ENCODE measurements around the gene CA5A.
"Not testable (repeated sequence)": the region's sequence is repeated elsewhere in the genome, so short reads cannot be mapped to it uniquely, and the experiment has no call there.

Gene CA5A

DNA sequence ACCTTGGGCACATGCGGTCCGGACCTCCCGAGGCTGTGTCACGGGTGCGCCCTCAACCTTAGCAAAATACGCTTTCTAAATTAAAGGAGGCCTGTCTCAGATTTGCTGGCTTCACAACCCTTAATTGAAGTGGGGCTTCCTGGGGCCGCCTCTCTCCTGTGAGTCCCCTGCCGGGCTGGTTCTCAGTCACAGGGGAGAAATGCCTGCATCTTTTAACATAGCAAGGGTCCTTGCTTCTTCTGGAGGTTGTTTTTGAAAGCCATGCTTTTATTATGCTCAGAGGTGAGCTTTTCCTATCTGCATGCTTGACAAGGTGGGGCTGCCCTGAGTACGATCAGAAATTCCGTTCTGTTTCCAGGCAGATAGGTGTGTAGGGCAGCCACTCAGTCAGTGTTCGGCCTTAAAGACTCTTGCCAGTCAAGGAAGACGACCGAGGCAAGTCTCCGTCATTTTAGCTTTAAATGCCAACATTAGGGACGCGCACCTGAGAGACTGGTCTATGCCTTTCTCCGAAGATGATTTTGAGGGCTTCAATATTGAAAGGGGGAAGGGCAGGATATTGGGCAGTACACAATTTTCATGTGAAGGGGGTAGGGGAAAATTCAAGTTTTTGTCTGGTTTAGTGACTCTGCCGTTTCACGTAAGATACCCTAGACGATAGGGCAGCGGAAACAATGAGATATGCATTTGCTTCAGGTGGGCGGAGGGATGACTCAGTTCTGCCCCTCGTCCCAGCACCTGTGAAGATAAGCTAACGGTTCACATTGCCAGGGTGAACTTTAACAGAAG lies 61.5 kb downstream of the CA5A start:
- no peak for DNase-seq (ENCODE audit: low read depth)
- TF ChIP-seq, protein P1, sequence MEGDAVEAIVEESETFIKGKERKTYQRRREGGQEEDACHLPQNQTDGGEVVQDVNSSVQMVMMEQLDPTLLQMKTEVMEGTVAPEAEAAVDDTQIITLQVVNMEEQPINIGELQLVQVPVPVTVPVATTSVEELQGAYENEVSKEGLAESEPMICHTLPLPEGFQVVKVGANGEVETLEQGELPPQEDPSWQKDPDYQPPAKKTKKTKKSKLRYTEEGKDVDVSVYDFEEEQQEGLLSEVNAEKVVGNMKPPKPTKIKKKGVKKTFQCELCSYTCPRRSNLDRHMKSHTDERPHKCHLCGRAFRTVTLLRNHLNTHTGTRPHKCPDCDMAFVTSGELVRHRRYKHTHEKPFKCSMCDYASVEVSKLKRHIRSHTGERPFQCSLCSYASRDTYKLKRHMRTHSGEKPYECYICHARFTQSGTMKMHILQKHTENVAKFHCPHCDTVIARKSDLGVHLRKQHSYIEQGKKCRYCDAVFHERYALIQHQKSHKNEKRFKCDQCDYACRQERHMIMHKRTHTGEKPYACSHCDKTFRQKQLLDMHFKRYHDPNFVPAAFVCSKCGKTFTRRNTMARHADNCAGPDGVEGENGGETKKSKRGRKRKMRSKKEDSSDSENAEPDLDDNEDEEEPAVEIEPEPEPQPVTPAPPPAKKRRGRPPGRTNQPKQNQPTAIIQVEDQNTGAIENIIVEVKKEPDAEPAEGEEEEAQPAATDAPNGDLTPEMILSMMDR (conservative IDR thresholded peaks at IDR 0.05; ENCODE audit: low read depth, low read length): no peak
- H3K4me3 ChIP-seq (ENCODE audit: low read length): no peak overlapping the region

DNA sequence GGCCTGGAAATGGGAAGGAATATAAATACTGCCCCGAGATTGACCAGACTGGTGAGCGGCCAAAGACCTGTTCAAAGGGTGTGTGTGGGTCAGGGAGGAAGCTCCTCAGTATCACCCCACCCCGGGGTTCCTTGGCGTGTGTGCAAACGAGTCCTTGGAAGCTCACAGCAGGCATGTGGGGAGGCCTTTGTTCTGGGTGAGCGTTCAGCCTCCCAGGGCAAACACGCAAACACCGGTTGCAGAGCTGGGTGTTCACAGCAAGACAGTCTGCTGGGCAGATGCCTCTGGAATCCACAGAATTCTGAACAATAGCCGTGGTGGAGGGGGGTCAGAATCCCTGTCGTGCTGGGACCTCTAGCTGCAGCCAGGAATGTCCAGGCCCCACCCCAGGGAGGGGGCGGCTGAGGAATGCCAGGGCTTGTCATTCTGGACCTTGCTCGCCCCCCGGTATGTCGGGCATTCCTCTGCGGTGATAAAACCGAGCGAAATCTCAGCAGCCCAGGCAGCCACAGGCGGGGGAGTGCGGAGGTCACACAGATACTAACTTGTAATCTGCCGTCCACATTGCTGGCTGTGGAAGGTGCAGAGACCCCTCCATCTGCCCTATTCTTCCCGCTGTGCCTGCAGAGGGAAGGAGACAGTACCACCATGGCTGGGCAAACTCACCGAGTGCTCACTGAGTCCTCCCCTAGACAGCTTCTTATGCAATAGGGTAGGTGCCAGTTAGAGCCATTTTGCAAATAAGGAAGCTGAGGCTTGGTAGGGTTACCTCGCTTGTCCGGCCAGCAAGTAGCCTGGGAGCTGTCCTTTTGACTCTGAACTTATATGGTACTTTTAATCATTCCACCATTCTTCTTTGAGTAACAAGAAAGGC lies 65.7 kb downstream of the CA5A start:
- not testable (repeated sequence) for DNase-seq (ENCODE audit: low read depth); H3K4me3 ChIP-seq (ENCODE audit: low read length)

DNA sequence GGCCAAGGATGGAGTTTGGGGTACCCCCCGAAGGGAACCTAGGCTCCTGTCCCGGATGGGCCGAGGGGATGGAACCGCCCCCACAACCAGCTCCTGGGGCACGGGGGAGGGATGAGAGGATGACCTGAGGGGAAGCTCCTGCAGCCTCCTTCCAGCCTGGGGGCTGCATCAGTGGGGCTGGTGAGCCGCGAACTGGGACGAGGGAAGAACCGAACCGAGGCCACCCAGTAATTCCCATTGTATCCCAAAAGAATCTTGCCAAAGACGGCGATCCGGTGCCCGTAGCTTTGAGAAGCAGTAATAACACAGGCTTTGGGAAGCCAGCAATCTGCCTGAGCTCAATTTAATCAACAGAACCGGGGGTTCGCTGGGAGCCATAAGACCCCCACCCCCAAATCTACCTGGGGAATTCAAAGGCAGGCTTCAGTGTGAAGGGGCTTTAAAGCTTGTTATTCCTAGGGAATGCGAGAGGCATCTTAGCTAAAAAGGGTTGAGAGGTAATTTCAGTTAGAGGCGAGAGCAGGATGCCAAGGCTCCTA lies 66.4 kb downstream of the CA5A start:
- H3K4me3 ChIP-seq (ENCODE audit: low read length); DNase-seq (ENCODE audit: low read depth): not testable (repeated sequence)

DNA sequence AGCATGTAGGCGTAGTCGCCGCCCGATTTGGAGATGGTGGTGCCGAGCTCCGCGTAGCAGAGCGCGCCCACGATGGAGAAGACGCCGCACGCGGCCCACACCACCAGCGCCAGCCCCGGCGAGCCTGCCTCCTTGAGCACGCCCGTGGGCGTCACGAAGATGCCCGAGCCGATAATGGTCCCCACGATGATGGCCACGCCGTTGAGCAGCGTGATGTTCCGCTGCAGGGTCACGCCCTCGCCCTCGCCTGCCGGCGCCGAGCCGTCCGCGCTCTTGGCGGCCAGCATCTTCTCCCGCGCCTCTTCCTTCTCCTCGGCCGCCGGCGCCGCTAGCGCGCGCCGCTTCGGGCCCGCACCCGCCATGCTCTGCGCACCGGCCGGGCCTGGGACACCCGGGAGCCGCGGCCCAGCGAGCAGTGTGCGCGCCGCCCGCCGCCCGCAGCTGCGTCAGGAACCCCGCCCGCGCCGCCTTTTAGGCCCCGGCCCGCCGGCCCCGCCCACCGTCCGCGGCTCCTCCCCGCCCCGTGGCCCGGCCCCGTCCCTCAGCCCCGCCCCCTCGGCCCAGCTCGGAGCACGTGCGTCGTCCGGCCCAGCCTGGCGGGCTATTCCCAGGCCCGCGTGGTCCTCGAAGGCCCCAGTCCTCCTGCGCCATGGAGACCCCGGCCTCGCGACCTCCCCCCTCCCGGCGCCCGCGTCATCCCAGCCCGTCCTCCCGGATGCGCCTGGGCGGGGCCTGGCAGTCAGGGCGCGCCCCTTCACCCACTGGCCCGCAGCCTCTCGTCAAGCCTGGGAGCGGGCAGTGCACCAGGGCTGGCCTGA lies 67.1 kb downstream of the CA5A start, which contains the start of gene SLC7A5:
Gene SLC7A5, minus strand, starts transcription at position 447 of the 818 bp plus-strand sequence. Its CDS starts 85 bp downstream, at position 362.
- not testable (repeated sequence) for DNase-seq (ENCODE audit: low read depth)
- H3K4me3 ChIP-seq (ENCODE audit: low read length): peak within 1 kb of the TSS; percentile 70

DNA sequence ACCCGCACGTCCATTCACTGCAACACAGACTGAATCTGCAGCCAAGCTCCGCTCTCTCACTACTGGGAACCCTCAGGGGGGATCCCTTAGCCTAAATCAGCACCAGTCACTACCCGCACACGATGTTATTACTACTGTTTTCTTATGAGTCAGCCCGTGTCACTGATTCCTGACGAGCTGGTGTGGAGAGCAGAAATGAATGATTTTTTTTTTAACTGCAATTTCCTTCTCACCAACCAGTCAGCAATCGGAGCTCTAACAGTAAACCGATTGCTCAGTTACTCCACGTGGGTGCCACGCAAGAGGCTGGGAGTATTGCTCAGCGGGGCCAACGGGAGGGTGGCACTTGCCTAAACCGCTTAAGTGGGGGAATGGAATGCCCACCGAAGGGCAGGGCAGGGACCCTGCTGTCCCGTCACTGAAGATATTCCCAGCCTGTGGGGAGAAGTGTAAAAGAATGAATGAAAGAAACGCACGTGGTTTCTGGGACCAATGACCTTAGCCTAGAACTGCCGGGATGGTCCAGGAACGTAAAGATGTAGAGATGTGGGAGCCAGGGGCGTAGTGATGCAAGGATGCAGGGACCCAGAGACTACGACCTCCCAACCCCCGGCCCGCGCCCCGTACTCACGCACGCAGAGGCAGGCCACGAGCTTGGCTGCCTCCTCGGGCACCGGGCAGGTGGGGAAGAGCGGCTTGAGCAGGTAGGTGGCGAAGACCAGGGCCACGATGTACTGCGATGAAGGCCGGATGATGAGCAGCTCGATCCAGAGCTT lies 67.9 kb downstream of the CA5A start:
- peak overlapping the region; percentile 70 for H3K4me3 ChIP-seq (ENCODE audit: low read length)
- DNase-seq (ENCODE audit: low read depth): peak; percentile 79

DNA sequence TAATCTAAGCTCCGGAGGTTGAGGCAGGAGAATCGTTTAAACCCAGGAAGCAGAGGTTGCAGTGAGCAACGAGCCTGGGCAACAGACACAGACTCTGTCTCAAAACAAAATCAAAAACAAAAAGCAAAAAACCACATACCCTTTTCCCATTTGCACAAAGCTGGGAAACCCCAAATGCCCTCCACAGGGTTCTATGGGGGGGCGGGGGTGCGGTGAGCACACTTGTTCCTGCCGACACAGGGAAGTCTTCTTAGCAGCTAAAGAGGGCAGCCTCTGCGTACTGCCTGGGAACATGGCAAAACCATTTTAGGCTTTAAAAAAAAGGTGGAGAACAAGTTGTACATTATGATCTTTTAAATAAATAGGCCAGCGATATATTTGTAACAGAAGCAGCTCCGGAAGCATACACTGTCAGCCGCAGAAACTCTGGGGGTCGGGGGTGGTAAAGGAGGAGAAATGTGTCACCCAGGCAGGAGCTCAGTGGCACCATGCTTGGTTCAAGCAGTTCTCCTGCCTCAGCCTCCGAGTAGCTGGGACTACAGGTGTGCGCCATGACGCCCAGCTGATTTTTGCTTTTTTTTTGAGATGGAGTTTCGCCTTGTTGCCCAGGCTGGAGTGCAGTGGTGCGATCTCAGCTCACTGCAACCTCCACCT lies 70.3 kb downstream of the CA5A start:
- DNase-seq (ENCODE audit: low read depth): not testable (repeated sequence)
- peak overlapping the region; percentile 51 for H3K4me3 ChIP-seq (ENCODE audit: low read length)

DNA sequence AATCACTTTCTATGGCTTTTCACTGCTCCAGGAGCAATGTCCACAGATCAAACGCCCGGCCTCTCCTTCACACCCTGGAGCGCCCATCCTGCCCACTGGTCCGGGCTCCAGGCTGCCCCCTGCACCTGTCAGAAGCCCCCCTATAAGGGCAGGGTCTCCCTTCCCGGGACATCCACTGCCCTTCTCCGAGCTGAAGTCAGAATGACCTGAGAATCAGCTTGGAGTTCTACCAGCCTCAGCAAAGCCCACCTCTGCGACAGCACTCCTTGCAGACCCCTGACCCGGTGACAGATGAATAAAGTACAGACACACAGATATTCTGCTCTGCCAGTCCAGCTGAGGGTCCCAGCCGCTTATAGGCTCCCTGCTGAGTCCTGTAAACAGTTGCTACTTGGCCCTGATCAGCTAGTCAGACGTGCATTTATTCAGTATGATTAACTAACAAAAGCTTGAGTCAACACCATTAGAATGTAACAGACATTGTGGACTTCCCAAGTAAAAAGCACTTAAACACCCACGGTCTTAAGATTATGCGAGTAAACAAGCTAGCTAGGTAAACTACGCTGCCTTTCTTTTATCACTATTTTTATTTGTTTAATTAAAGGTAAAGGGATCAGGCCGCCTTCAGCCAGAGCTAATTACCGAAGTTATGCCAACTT lies 71.9 kb downstream of the CA5A start:
- TF ChIP-seq, protein P1 (conservative IDR thresholded peaks at IDR 0.05; ENCODE audit: low read depth, low read length): no peak
- DNase-seq (ENCODE audit: low read depth): no peak
- H3K4me3 ChIP-seq (ENCODE audit: low read length): peak overlapping the region; percentile 51

DNA sequence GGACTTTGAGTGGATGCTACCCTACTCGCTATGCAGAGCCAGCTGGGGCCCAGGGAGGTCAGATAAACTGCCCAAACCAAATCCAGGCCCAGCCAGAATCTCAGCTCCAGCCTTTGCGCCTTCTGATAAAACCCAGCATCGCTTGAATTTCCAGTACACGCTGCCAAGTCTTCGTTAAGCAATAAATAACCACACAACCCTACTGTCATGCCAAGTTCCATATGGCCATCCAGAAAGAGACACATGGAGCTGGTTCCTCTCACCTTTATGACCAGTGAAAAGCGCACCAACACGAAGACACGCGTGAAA lies 73.0 kb downstream of the CA5A start:
- DNase-seq (ENCODE audit: low read depth): not testable (repeated sequence)
- H3K4me3 ChIP-seq (ENCODE audit: low read length): peak overlapping the region; percentile 3

DNA sequence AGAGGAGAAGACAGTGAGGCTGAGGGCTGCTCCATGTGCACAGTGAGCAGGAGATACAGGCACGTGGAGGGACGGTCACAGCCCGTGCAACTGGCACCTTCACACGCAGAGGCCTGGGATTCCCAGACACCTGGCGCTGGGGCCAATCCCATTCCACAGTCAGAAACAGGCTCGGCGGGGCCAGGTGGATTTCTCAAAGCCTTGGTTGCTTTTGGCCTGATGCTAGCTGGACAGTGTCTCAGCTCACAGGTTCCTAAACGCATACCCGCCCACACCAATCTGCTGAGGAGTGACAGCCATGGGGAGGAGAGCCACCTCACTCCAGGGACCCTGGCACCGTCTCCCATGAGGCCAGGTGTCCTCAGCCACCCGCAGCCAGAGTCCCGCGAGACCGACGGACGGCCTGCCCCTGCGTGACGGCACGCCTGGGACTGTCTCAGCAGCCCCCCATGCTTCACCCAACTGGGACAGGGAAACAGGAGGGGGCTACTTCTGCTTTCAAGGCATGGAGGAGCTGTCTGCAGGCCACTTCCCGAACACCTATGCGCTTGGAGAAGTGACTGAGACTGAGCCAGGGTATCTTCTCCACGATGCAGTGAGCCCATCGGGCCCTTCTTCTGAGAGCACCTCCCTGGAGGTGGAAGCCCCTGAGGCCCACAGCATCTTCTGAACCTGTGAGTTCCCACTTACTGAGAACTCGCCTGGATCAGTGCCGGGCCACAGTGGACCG lies 73.6 kb downstream of the CA5A start:
- peak overlapping the region; percentile 3 for H3K4me3 ChIP-seq (ENCODE audit: low read length)
- not testable (repeated sequence) for DNase-seq (ENCODE audit: low read depth)

DNA sequence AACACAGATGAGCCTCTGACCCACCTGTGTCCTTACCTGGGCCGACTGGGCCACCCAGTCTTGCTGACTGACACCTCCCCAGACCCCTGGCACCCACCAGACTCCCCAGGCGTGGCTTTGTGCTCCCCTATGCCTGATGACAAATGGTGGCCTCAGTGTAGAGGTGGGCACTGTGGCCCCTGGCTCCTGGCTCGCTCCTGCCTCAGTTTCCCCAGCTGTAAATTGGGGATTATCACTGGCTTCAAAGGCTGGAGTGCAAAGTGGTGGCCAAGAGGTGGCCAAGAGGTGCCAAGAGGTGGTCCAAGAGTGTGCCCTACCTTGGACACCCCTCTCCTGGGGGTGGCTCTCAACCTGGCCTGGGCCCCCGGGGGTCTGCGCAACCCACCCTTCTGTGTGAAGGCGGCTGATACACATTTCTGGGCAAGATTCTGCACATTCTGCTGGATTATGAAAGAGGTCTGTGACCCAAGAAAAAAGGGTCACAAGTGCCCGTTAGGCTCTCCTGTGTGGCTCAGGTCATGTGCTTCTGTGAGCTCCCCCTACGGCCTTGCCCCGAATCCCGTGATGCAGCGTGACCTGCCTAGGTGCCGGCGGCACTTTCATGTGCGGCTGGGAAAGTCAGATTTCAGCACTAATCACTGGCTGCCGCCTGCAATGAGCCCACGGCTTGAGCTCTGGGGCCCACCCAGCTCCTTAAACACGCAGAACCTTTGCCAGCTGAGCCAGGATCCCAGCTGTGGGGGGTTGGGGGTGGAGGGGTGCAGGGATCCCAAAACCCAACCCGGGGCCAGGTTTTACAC lies 74.8 kb downstream of the CA5A start:
- DNase-seq (ENCODE audit: low read depth): peak; percentile 84
- H3K4me3 ChIP-seq (ENCODE audit: low read length): not testable (repeated sequence)
